GM18873 (cell line): ENCODE results near the gene PDE4DIP.
"Not testable (repeated sequence)": the region's sequence is repeated elsewhere in the genome, so short reads cannot be mapped to it uniquely, and the experiment has no call there.

ENCODE experiments used
- ATAC-seq: cut with Tn5 transposase; IDR thresholded peaks from one replicate; pipeline ENCODE4 v1.9.1; 2021; ENCODE audit warnings: mild to moderate bottlenecking, moderate library complexity, moderate number of reproducible peaks; ENCODE audit not compliant: unreplicated experiment, low FRiP score

PDE4DIP gene

DNA sequence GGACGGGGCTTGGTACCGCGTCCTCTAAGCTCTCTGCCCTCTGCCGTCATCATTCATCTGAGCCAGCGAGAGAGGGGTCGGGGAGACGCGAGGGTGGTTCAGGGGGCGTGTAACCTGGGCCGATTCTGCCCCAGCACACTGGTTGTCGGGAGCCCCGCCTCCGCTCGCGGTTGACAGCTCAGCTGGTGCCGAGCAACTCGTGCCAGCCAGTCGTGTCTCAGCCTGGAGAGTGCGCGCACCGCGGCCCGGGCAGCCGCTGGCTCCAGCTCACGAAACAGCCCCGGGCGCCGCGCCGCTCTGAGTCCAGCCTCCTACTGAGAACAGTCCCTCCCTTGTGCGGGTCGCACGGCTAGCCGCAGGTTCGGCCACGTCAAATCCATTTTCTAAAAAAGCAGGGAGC, at the start of gene PDE4DIP:
Gene PDE4DIP (plus strand): TSS at position 209 of the 400 bp plus-strand sequence. CDS start 347 bp downstream, outside the sequence.
- not testable (repeated sequence) for ATAC-seq

DNA sequence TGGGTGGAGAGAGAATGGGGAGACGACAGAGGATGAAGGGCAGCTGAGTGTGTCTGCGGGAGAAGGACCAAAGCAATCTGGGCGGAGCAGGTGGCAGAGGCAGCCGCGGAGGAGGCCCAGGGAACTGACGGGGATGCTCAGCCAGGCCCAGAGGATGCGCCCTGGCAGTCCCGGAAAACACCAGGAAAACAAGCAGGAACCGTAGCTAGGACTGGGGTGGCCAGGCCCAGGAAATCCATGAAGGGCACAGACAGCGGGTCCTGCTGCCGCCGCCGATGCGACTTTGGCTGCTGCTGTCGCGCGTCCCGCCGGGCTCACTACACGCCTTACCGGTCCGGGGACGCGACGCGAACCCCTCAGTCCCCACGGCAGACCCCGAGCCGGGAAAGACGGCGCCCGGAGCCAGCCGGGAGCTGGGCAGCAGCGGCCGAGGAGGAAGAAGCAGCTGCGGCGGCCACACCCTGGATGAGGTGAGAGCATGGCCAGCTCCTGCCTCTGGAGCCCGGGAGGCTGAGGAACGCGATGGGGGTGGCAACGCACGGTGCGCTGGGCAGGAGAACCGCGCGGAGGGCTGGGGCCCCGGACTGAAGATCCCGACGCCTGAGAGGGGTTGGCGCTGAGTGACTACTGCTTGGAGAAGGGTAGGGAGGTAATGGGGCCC, 35.8 kb upstream of the PDE4DIP start:
- not testable (repeated sequence) for ATAC-seq

DNA sequence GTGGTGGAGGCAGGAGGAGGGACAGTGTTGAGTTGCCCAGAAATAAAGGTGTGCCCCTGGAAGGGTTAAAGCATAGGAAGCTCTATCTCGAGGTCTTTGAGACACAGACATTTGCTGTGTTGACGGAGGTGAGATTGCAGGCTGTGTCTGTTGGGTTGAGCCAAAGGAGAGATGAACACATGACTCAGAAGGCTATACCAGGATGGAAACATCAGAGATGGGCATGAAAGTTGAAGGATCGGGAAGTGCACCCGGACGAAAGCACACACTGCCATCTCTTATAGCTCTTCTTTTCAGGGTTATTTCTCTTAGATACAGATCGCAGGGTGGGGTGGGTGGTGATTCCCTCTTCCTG, 35.3 kb upstream of the PDE4DIP start:
- ATAC-seq, result not testable (repeated sequence)

DNA sequence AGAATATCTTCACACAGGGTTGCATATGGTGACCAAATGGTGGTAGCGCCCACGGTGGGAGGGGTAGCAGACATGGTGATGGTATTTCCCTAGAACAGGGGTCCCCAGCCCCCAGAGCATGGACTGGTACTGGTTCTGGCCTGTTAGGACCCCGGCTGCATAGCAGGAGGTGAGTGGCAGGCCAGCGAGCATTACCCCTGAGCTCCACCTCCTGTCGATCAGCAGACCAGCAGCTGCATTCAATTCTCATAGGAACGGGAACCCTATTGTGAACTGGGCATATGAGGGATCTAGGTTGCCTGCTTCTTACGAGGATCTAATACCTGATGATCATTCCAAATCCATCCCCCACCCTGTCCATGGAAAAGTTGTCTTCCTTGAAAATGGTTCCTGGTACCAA, 22.0 kb upstream of the PDE4DIP start:
- ATAC-seq, result not testable (repeated sequence)

DNA sequence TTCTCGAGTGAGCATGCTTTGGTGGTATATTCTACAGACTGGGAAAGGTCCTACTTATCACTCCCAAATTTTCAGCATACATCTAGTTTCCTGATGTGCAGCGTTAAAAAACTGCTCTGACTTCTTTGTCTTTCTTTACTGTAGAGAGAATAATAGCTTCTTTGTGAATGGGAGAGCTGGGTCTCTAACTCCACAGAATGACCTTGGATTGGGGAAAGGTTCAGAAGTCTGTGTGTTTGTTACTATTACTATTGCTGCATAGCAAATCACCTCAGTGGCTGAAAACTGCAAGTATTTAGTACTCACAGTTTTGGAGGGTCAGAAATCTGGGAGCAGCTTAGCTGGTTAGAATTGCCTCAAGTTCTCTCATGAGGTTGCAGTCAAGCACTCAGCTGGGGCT, 20.4 kb upstream of the PDE4DIP start:
- ATAC-seq, result not testable (repeated sequence)

DNA sequence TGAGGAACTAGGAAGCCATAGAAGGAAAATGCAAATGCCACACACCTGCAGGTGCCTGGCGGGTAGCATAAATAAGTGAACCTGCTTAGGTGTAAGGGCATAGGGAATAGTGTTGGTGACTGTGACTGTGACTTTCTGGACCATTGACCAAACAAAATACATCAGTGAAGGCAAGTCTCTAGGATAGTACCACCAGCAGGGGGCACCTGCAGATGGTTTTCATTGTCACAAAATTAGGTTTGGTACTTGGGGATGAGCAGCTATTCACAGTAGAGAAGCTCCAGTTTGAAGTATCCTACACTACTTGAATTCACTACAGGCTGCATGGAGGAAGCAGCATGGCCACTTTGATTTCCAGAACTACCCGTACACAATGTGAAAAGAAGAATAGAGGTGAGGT, 19.2 kb upstream of the PDE4DIP start:
- not testable (repeated sequence) for ATAC-seq

DNA sequence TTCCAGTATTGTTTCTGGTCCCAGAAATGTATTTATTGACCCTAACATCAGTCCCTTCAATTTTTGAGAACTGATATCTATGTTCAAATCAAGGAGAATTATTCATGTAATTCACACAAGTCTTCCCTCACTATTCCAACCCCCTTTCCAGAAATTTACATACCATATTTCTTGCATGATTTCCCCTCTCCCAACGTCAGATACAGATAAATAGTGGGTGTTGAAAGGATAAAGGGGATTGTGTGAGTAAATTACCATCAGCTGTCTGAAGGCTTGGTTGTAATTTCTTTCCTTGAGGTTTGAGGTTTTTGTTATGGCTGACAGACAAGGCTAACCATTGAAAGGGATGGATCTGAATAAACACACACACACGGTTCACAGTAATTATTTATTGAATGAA, 15.7 kb upstream of the PDE4DIP start:
- ATAC-seq, result not testable (repeated sequence)

DNA sequence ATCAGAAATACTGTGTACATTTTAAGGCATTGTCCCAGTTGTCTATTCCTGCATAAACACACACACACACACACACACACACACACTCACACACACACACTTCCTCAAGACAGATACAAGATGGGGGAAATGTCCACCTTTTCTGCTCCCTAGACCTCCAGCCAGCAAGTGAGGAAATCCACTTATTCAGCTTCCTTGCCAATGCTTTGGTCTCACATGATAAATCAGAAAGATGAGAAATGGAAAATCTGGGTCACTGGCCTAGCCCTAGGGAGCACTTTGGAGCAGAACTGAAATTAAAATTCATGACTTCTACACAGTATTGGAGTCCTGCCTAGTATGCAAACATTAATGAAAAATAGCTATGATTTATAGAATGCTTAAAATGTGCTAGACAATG, 15.3 kb upstream of the PDE4DIP start:
- not testable (repeated sequence) for ATAC-seq

DNA sequence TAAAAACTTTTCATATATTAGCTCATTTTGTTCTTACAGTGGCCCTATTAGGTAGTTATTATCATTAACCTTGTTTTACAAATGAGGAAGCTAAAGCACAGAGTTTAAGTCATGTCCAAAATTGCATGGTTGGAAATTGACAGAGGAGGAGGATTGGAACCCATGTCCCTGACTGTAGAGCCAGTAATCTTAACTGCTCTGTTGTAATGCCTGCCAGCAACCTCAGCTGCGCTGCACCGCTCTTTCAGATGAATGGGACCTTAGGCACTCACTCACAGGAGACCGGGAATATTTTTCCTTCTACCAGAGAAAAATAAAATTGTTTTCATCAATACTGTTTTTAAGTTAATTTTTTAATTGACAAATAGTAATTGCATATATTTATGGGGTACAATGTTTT, 14.9 kb upstream of the PDE4DIP start:
- ATAC-seq, result not testable (repeated sequence)

DNA sequence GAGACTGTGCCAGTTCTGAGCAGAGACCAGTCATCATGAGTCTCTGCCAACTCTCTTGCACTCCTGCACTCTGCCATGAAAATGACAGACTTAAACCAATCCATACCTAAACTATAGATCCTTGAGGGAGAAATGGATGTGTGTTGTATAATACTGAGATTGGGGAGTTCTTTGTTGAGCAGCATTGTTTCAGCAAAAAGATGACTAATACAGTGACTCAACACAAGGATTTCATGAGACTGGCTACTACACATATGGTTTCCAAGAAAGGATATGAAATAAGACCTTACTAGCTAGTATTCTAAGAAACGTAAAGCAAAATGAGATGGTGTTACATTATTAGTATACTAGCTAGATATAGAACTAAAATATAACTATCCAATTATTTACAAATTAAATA, 3.0 kb upstream of the PDE4DIP start:
- ATAC-seq, result not testable (repeated sequence)

DNA sequence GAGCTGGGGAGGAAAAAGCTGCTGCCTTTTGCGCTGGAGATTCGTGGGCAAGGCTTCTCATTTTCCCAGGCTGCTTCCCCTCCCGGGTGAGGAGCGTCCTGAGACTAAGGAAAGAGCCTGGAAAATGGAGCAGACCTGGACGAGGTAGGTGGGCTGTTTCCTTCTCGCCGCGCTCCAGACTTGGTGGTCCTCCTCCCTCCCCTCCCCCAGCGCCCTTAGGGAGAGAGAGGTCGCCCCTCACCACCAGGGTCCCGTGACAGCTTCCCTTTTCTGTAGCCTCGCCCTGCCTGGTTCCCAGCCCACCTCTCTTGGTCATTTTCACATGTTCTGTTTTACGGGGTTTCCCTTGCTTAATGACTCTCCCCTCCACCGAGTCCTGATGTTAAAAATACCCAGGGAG, 423 bp downstream of the PDE4DIP start:
- not testable (repeated sequence) for ATAC-seq

DNA sequence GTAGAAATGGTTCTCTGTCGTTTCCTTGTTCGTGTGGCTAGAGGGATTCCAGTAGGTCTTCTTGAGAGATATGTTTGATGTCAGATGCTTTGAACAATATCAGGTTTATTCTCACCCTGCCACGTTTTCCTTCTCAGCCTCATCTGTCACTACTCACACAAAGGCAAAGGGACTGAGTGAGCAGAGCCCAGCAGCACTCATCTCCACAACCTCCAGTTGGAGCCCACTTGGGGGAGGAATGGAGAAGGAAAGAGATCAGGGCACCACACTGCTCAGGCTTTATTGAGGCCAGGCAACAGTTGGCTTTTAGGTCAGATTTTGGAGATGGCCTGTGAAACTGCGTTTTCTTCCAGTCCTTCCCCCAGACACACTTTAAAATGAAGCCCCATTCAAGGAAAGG, 840 bp downstream of the PDE4DIP start:
- not testable (repeated sequence) for ATAC-seq

DNA sequence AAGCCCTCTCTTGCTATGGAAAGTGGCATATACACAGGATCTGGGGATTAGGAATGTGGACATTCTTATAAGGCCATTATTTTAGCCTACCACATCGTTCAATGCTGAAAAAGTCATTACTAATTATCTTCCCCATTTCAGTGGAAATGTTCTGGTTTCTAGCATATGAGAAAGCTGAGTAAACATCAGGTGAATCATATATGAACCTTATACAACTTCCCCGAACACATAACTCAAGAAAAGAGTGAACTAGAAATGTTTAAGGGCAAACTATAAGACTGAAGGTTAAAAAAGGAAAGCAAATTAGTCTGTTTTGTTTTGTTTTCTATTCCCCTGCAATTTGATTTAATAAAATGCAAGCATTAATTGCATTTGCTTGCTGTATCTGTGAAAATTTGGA, 6.1 kb downstream of the PDE4DIP start:
- not testable (repeated sequence) for ATAC-seq

DNA sequence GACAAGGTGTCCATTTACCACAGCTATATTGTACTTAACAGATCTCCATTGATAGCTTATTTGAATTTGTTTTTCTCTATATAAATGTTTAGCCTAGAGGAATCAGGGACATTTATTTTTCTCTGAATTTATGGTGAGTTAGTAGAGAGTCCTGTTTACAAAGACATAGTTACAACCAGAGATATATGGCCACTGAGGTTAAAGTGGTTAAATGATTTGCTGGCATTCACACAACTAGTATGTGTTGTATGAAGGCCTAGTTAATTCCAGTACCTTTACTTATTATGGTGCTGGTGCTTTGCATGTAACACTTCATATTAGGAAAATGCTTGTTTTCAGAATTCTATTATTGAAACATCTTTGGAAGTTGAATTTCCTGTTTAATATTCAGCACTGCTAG, 6.6 kb downstream of the PDE4DIP start:
- not testable (repeated sequence) for ATAC-seq

DNA sequence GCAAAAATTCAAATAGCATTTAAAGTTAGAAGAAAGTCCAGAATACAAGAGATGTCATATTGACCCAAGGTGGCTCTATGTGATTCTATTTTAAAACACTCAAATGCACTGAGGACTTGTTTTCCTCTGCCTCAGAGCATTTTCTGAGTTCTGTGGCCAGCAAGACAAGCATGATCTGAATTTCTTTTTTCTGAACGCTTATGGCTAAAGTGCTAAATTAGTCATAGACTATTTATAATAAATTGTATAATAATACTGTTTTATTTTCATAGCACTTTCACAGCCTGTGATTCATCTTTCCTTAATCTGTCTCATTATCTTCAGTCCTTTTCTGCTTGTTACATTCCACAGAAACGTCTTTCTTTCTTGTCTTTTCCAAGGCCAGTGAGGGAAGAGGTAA, 7.5 kb downstream of the PDE4DIP start:
- ATAC-seq, result not testable (repeated sequence)

DNA sequence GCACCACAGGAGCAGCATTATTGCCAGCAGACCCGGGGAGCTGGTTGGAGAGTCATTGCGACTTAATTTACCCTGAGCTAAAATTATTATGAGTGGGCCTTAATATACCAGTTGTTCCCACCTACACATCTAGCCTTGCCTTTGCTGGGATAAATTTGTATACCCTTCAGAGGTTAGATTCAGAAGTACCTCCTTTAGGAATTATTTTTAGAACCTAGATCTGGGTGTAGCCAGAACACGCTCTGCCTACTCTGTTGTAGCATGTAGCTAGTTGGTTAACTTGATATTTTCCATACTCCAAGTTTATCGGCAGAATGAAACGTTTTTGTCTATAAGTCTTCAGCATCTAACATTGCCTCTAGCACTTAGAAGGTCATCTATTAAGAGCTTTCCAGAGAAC, 9.1 kb downstream of the PDE4DIP start:
- ATAC-seq, result not testable (repeated sequence)

DNA sequence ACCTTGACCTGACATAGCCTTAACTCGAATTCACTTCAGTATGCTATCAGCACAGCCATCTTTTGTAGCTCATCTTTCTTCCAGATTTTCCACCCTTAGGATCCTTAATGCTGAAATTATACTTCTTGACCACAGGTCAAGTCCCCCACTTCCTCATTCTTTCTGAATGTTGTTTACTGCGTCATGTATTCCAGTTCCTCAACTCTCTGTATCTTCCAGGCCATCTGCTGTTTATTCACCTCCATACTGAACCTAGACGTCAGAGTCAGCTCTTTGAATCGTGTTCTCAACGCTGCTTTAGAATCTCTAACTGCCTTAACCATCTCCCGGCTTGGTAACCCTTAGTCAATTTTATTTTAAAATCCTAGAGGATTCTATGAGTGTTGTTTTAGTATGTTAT, 9.8 kb downstream of the PDE4DIP start:
- ATAC-seq, result not testable (repeated sequence)

DNA sequence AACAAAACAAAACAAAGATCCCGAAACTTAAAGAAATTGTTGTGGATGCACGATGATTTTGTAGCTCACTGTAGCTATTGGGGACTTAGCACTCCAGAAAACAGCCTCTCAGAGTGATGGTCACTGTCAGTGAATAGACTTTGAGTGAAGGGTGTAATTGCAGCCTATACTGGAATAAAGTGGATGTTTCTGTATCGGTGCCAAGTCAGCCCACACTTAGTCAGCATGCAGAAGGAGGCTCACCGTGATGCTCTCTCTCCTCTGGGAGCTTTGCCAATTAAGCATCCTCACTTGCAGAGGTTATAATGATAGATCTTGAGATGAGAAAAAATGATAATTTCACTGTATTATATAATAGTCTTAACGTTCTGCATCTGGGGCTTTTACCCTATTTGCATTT, 11.1 kb downstream of the PDE4DIP start:
- ATAC-seq, result not testable (repeated sequence)

DNA sequence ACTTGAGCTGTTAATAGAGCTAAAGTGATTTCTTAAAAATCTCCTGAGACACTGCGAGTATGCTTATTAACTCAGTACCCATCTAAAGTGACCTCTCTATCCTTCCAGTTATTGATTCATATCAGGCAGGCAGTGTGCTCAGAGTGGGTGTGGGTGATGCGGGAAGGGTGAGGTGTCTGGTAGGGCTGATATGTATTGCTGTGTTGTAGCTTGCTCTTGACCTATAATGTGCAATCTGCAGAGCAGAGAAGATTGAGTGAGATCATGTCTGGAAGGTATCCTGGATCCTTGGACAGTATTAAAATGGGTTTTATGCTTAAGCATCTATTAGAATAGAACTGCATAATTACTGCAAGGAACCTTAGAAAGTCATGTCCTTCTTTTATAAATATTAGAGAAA, 15.8 kb downstream of the PDE4DIP start:
- ATAC-seq, result not testable (repeated sequence)

DNA sequence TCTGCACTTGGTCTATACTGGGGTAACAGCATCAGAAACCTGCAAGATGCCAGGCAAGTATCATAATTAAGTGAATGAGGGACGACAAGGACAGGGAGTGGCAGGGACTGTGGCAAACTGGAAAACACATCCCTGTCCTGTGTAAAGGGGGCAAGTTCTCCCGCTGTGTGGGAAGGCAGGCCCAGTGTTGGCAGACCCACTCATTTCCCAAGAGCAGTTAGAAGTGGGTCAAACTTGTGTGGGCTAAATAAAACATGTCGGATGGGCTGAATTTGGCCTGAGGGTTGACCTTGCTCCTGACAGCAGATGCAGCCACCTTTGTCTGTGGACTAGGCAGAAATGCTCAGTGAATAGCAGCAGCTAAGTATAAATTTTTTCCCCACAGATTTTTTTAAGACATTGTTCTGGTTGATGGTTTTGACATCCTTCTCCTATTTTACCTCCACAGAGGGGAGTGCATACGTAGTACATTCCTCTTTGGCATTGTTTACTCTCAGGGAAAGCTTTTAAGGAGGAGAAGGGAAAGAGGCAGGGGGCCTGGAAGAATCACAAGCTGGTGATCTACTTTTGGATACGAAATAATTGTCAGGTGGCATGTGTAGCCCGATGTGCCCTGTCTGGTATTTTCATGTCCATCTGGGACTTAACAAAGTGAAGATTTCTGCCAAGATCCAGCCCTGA, 16.5 kb downstream of the PDE4DIP start:
- ATAC-seq, result not testable (repeated sequence)

DNA sequence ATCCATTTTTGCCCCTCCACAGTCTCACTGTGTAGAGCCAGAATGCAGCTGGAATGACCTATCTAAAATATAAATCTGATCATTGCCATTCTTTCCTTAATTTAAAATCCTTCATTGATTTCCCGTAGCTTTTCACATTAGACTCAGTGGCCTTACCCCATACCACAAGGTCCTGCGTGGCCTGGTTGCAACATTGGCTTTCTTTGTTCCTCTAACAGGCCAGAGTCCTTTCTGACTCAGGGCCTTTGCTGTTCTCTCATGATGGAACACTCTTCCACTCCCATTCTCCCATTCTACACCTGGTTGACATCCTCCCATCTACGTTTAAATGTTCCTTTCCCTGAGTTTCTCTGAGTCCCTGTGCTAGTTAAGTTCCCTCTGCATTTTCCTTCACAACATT, 18.4 kb downstream of the PDE4DIP start:
- ATAC-seq, result not testable (repeated sequence)
